Left lung (tissue), 10 donors: ENCODE measurements around the gene MTG1. TPM values are rescaled to one million over a fixed set of nuclear protein-coding genes. Genes with fewer than 3 reads are reported as not detected.
"Not testable (repeated sequence)": the region's sequence is repeated elsewhere in the genome, so short reads cannot be mapped to it uniquely, and the experiment has no call there.

ENCODE experiments used
- ATAC-seq: fragments of 200-7000 bp; cut with Tn5 transposase; one replicate; pipeline ENCODE4 v1.9.1; 2020; ENCODE audit warnings: moderate library complexity
- DNase-seq, 4 donors: peaks; one replicate each; pipeline ENCODE4 v3.0.0-alpha.2; 2013 to 2020
- H3K27ac ChIP-seq, 2 donors: fragments of 200-600 bp; sonication (generic) in 1 of 2; one replicate each; pipeline versions ENCODE4 v1.5.0 to v1.8.0; 2020 to 2021
- H3K27me3 ChIP-seq, 2 donors: fragments of 200-600 bp; sonication (generic) in 1 of 2; one replicate each; pipeline versions ENCODE4 v1.5.0 to v1.8.0; 2020 to 2021
- H3K36me3 ChIP-seq, 2 donors: fragments of 200-600 bp; sonication (generic) in 1 of 2; one replicate each; pipeline versions ENCODE4 v1.5.0 to v1.8.0; 2020 to 2021
- H3K4me1 ChIP-seq, 2 donors: fragments of 200-600 bp; one replicate each; pipeline ENCODE4 v1.8.0; 2021
- H3K4me3 ChIP-seq, 2 donors: fragments of 200-600 bp; sonication (generic) in 1 of 2; one replicate each; pipeline versions ENCODE4 v1.5.0 to v1.8.0; 2020 to 2021; ENCODE audit warnings: mild to moderate bottlenecking in 1 of 2
- H3K9me3 ChIP-seq, 2 donors: fragments of 200-600 bp; sonication (generic) in 1 of 2; one replicate each; pipeline versions ENCODE4 v1.5.0 to v1.8.0; 2020 to 2021
- CTCF ChIP-seq, 2 donors: fragments of 200-600 bp; sonication (generic) in 1 of 2; IDR thresholded peaks; one replicate each; pipeline versions ENCODE4 v1.5.0 to v1.8.0; 2021; ENCODE audit warnings: antibody characterized with exemption in 2 of 2
- intact Hi-C, 2 donors: fragments of 100-400 bp; cut with DNase I; formaldehyde crosslinking; loops; one replicate each; pipeline versions ENCODE4 v1.11.2 to v1.14.2; 2022
- polyA plus RNA-seq, 6 donors: library from polyadenylated mRNA; unstranded; fragments of 120-200 nt; gene quantifications; one replicate each; pipeline ENCODE4 v1.2.1, GENCODE V29; 2013; ENCODE audit not compliant: insufficient read length in 6 of 6
- total RNA-seq, 2 donors: library from RNA; stranded (reverse); fragmentation: NEBNext Ultra II Directional; extraction: Animal tissue kit (Norgen Biotek cat#: 25700); gene quantifications; one replicate each; pipeline ENCODE4 v1.2.1, GENCODE V29; 2021
- donor health status: DM: no; HTN: yes; CAD: no.
- donor health status: DM: no; HTN: no; CAD: no.

MTG1 gene
- total and polyA plus RNA-seq, 8 donors: 31.5 to 75.1 (median 60.3) TPM

- Histone ChIP-seq H3K36me3 (peaks cover 0 to 85% of the 10 kb centered on the region in 2 donors), H3K4me3 (no peak overlapping the region), H3K27ac (no peak overlapping the region), H3K4me1 (peaks cover 0 to 8% of the 10 kb centered on the region in 2 donors), H3K27me3 (no peaks in the 10 kb centered on the region), H3K9me3 (no peaks in the 10 kb centered on the region)
- intact Hi-C loops: no loop called here
- ATAC-seq (no peak), DNase-seq (no peak)
- TF ChIP-seq CTCF (IDR thresholded peaks at IDR 0.05): no peak
These were observed 9.8 kb downstream of the MTG1 start for GRCh38 chr10:133403784-133404183.

GRCh38 chr10:133405272-133405671 lies 11.3 kb downstream of the MTG1 start:
- peaks cover 0 to 8% of the 10 kb centered on the region in 2 donors for H3K4me1 ChIP-seq
- no peak for TF ChIP-seq CTCF (IDR thresholded peaks at IDR 0.05)
- DNase-seq: no peak
- intact Hi-C loops: no loop called here
- no peak overlapping the region for H3K4me3 ChIP-seq
- H3K36me3 ChIP-seq: peaks cover 0 to 81% of the 10 kb centered on the region in 2 donors
- no peaks in the 10 kb centered on the region for H3K27me3 ChIP-seq
- no peak for ATAC-seq
- no peak overlapping the region for H3K27ac ChIP-seq
- H3K9me3 ChIP-seq: no peaks in the 10 kb centered on the region

- Histone ChIP-seq H3K4me1 (peaks cover 0 to 6% of the 10 kb centered on the region in 2 donors), H3K4me3 (no peak overlapping the region), H3K27ac (no peak overlapping the region), H3K9me3 (peaks cover under 1 to 5% of the 10 kb centered on the region in 2 donors), H3K27me3 (no peaks in the 10 kb centered on the region), H3K36me3 (peaks cover 0 to 83% of the 10 kb centered on the region in 2 donors)
- intact Hi-C loops: no loop called here
- DNase-seq (no peak), ATAC-seq (no peak)
- no peak for TF ChIP-seq CTCF (IDR thresholded peaks at IDR 0.05)
These were observed 12.0 kb downstream of the MTG1 start for GRCh38 chr10:133405844-133406527.

- Histone ChIP-seq H3K9me3 (peaks cover 3 to 26% of the 10 kb centered on the region in 2 donors), H3K36me3 (peaks cover 0 to 83% of the 10 kb centered on the region in 2 donors), H3K4me1 (no peaks in the 10 kb centered on the region), H3K27ac (no peak overlapping the region), H3K27me3 (no peaks in the 10 kb centered on the region), H3K4me3 (no peak overlapping the region)
- DNase-seq (no peak), ATAC-seq (no peak)
- intact Hi-C loops: no loop called here
- TF ChIP-seq CTCF (IDR thresholded peaks at IDR 0.05): no peak
These were observed 17.8 kb downstream of the MTG1 start for GRCh38 chr10:133411523-133412380.

- intact Hi-C loops: no loop called here
- Histone ChIP-seq H3K4me3 (no peak overlapping the region), H3K27me3 (no peaks in the 10 kb centered on the region), H3K9me3 (peaks cover 3 to 26% of the 10 kb centered on the region in 2 donors), H3K27ac (no peak overlapping the region), H3K36me3 (peaks cover 0 to 79% of the 10 kb centered on the region in 2 donors), H3K4me1 (no peaks in the 10 kb centered on the region)
- no peak for TF ChIP-seq CTCF (IDR thresholded peaks at IDR 0.05)
- ATAC-seq (no peak), DNase-seq (no peak)
These were observed 18.4 kb downstream of the MTG1 start for GRCh38 chr10:133412381-133412711.

- intact Hi-C loops, DNase-seq, H3K27me3 ChIP-seq, ATAC-seq, H3K27ac ChIP-seq, H3K4me1 ChIP-seq, H3K4me3 ChIP-seq: not testable (repeated sequence)
- H3K36me3 ChIP-seq: peaks cover 0 to 81% of the 10 kb centered on the region in 2 donors
- H3K9me3 ChIP-seq: peaks cover 3 to 26% of the 10 kb centered on the region in 2 donors
These were observed 20.4 kb downstream of the MTG1 start for GRCh38 chr10:133414401-133414800.
